Measurements from ENCODE around the gene SPINK4. TPM values are rescaled to one million over a fixed set of nuclear protein-coding genes. Genes with fewer than 3 reads are reported as not detected.

SPINK4 gene
- total RNA-seq, 1 experiment from 2014 or later: not detected

DNA sequence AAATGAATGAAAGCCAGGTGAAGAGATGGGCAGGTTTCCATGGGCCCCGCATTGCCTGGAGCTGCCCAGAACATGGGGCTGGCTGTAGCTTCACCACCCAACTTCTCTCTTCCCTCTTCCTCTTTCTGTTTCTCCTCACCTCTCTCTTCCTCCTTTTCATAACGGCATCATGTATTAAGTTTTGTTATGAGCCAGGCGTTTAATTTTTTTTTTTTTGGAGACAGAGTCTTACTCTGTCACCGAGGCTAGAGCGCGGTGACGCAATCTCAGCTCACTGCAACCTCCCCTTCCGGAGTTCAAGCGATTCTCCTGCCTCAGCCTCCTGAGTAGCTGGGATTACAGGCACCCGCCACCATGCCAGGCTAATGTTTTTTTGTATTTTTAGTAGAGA is 13.0 kb upstream of the SPINK4 start (continued):
- TF ChIP-seq, protein P1, sequence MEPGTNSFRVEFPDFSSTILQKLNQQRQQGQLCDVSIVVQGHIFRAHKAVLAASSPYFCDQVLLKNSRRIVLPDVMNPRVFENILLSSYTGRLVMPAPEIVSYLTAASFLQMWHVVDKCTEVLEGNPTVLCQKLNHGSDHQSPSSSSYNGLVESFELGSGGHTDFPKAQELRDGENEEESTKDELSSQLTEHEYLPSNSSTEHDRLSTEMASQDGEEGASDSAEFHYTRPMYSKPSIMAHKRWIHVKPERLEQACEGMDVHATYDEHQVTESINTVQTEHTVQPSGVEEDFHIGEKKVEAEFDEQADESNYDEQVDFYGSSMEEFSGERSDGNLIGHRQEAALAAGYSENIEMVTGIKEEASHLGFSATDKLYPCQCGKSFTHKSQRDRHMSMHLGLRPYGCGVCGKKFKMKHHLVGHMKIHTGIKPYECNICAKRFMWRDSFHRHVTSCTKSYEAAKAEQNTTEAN (CRISPR knock-in tag; IDR thresholded peaks at IDR 0.05): no peak

DNA sequence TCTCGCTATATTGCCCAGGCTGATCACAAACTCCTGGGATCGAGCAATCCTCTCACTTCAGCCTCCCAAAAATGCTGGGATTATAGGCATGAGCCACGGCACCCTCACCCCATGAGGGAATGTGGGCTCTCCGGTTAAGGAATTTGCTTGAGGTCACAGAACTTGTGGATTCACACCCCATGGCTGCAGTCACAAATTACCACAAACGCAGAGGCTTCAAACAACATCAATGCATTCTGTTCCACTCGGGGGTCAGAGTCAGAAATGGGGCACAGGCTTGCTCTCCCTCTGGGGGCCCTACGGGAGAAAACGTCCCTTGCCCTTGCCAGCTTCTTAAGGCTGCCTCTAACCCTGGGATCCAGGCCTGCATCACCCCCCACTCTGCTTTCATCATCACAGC is 12.2 kb upstream of the SPINK4 start:
- no peak overlapping the region for H3K4me3 Mint-ChIP-seq
- TF ChIP-seq SOX15 (CRISPR knock-in tag; IDR thresholded peaks at IDR 0.05): no peak
- TF ChIP-seq ZNF219 (CRISPR knock-in tag; IDR thresholded peaks at IDR 0.05; ENCODE audit: borderline replicate concordance): no peak
- no peak for TF ChIP-seq RELA (CRISPR knock-in tag; IDR thresholded peaks at IDR 0.05; ENCODE audit: borderline replicate concordance)
- no peak for TF ChIP-seq HMGA2 (CRISPR knock-in tag; IDR thresholded peaks at IDR 0.05)
- TF ChIP-seq FOXJ3 (CRISPR knock-in tag; IDR thresholded peaks at IDR 0.05; ENCODE audit: borderline replicate concordance): no peak
- TF ChIP-seq GABPB1 (CRISPR knock-in tag; IDR thresholded peaks at IDR 0.05): no peak
- TF ChIP-seq, protein P2, sequence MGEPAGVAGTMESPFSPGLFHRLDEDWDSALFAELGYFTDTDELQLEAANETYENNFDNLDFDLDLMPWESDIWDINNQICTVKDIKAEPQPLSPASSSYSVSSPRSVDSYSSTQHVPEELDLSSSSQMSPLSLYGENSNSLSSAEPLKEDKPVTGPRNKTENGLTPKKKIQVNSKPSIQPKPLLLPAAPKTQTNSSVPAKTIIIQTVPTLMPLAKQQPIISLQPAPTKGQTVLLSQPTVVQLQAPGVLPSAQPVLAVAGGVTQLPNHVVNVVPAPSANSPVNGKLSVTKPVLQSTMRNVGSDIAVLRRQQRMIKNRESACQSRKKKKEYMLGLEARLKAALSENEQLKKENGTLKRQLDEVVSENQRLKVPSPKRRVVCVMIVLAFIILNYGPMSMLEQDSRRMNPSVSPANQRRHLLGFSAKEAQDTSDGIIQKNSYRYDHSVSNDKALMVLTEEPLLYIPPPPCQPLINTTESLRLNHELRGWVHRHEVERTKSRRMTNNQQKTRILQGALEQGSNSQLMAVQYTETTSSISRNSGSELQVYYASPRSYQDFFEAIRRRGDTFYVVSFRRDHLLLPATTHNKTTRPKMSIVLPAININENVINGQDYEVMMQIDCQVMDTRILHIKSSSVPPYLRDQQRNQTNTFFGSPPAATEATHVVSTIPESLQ (CRISPR knock-in tag; IDR thresholded peaks at IDR 0.05): no peak
- TF ChIP-seq CREM (CRISPR knock-in tag; IDR thresholded peaks at IDR 0.05): no peak
- no peak for TF ChIP-seq NR2C2 (CRISPR knock-in tag; IDR thresholded peaks at IDR 0.05)
- no peak for TF ChIP-seq ATF1 (CRISPR knock-in tag; IDR thresholded peaks at IDR 0.05)
- no peak for TF ChIP-seq ETV6 (CRISPR knock-in tag; IDR thresholded peaks at IDR 0.05)
- H3K9me3 Mint-ChIP-seq: no peaks in the 10 kb centered on the region
- no peak for DNase-seq (ENCODE audit: low spot score)
- peaks cover 4% of the 10 kb centered on the region; the same call in 1 of the 2 replicates for H3K27me3 Mint-ChIP-seq (ENCODE audit: low read depth)
- ATAC-seq: no peak
- no peak overlapping the region for H3K27ac Mint-ChIP-seq
- ChIA-PET POLR2A (no interaction called here), CTCF (interaction anchor here (0.6 to 1.8 kb wide), 2 partner anchors 99 to 225 kb away, joined by 3 to 4 read pairs; no protein-coding TSS in a partner anchor)
- no peaks in the 10 kb centered on the region for H3K4me1 Mint-ChIP-seq
- H3K36me3 Mint-ChIP-seq: no peaks in the 10 kb centered on the region

DNA sequence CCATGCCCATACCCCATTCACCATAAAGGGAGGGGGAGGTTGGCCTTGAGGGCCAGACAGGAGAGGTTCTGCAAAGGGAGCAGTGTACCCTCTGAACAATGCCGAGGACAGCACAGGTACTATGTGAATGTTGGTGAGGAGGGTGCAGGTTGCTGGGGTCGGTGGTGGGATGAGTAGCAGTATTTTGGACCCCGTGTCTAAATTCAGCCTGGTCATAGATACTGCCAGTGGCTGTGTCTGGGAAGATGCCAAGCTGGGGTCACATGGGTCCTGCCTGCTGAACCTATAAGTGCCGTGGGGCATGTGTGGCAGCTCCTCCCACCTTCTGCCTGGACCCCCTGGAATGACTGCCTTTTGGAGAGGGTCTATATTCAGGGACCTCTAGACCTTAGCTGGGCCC is 11.4 kb upstream of the SPINK4 start:
- ChIA-PET POLR2A (no interaction called here), CTCF (interaction anchor here (1.8 kb wide), 1 partner anchor 224 kb away, joined by 4 read pairs; no protein-coding TSS in a partner anchor)
- no peak overlapping the region for H3K4me3 Mint-ChIP-seq
- DNase-seq (ENCODE audit: low spot score): no peak
- TF ChIP-seq GRHL2 (CRISPR knock-in tag; IDR thresholded peaks at IDR 0.05; ENCODE audit: insufficient replicate concordance, severe bottlenecking): no peak
- TF ChIP-seq TP53 (CRISPR knock-in tag; IDR thresholded peaks at IDR 0.05): no peak
- no peak for TF ChIP-seq CREB1 (CRISPR knock-in tag; IDR thresholded peaks at IDR 0.05)
- TF ChIP-seq NR2C2 (CRISPR knock-in tag; IDR thresholded peaks at IDR 0.05): no peak
- no peak for TF ChIP-seq RELA (CRISPR knock-in tag; IDR thresholded peaks at IDR 0.05; ENCODE audit: borderline replicate concordance)
- H3K9me3 Mint-ChIP-seq: no peaks in the 10 kb centered on the region
- no peaks in the 10 kb centered on the region for H3K36me3 Mint-ChIP-seq
- H3K27ac Mint-ChIP-seq: no peak overlapping the region
- H3K4me1 Mint-ChIP-seq: no peaks in the 10 kb centered on the region
- H3K27me3 Mint-ChIP-seq (ENCODE audit: low read depth): peaks cover 13% of the 10 kb centered on the region
- no peak for ATAC-seq

DNA sequence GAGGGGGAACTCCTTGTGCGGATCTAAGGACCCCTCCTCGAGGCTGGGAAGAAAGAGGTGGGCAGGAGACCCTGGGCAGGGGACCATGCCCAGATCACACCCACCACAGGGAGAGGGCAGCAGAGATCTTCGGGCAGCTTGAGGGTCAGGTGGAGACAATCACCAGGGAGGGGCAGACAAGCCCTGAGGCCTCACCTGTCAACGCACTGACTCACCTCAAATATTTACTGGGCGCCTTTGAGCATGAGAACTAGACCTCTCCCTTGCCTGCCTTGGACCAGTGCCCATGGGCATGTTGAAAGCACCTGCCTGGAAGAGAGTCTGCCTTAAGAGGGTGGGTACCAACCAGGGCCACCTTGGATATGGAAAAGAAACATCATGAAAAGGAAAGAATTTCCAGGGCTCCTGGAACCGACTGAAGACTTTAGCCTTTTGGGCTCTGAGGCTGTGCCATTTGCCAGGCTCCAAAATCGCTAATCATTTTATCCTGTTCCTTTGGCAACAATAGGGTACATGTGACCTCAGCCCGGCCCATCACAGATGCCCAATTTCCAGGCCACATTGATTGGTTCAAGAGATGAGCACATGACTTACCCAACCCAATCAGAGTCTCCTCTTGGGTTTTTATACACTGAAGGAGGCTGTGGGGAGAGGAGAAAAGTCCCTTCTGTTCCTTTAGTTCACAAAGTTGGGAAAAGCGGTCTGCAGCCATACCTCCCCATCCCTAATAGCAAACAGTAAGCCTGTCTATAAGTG is 10.4 kb upstream of the SPINK4 start:
- peak; percentile 77 for ATAC-seq
- TF ChIP-seq, protein P3, sequence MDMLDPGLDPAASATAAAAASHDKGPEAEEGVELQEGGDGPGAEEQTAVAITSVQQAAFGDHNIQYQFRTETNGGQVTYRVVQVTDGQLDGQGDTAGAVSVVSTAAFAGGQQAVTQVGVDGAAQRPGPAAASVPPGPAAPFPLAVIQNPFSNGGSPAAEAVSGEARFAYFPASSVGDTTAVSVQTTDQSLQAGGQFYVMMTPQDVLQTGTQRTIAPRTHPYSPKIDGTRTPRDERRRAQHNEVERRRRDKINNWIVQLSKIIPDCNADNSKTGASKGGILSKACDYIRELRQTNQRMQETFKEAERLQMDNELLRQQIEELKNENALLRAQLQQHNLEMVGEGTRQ (CRISPR knock-in tag; IDR thresholded peaks at IDR 0.05): 0 out of 2 replicates have a peak, but pooled peaks have one; percentile 37
- TF ChIP-seq, protein P4, sequence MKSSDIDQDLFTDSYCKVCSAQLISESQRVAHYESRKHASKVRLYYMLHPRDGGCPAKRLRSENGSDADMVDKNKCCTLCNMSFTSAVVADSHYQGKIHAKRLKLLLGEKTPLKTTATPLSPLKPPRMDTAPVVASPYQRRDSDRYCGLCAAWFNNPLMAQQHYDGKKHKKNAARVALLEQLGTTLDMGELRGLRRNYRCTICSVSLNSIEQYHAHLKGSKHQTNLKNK (CRISPR knock-in tag; IDR thresholded peaks at IDR 0.05): no peak
- TF ChIP-seq NFYB (CRISPR knock-in tag; conservative IDR thresholded peaks at IDR 0.05; ENCODE audit: low read depth): peak; percentile 49
- TF ChIP-seq ZNF396 (CRISPR knock-in tag; IDR thresholded peaks at IDR 0.05; ENCODE audit: borderline replicate concordance): no peak
- TF ChIP-seq ATF1 (CRISPR knock-in tag; IDR thresholded peaks at IDR 0.05): no peak
- TF ChIP-seq ZNF416 (CRISPR knock-in tag; IDR thresholded peaks at IDR 0.05): no peak
- TF ChIP-seq NR3C1 (CRISPR knock-in tag; conservative IDR thresholded peaks at IDR 0.05; ENCODE audit: low read depth): no peak
- TF ChIP-seq, protein P5, sequence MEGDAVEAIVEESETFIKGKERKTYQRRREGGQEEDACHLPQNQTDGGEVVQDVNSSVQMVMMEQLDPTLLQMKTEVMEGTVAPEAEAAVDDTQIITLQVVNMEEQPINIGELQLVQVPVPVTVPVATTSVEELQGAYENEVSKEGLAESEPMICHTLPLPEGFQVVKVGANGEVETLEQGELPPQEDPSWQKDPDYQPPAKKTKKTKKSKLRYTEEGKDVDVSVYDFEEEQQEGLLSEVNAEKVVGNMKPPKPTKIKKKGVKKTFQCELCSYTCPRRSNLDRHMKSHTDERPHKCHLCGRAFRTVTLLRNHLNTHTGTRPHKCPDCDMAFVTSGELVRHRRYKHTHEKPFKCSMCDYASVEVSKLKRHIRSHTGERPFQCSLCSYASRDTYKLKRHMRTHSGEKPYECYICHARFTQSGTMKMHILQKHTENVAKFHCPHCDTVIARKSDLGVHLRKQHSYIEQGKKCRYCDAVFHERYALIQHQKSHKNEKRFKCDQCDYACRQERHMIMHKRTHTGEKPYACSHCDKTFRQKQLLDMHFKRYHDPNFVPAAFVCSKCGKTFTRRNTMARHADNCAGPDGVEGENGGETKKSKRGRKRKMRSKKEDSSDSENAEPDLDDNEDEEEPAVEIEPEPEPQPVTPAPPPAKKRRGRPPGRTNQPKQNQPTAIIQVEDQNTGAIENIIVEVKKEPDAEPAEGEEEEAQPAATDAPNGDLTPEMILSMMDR (IDR thresholded peaks at IDR 0.05): no peak
- H3K36me3 Mint-ChIP-seq: no peaks in the 10 kb centered on the region
- peaks cover 15% of the 10 kb centered on the region for H3K27me3 Mint-ChIP-seq (ENCODE audit: low read depth)
- ChIA-PET CTCF (no interaction called here), POLR2A (no interaction called here)
- no peak overlapping the region for H3K4me3 Mint-ChIP-seq
- no peaks in the 10 kb centered on the region for H3K9me3 Mint-ChIP-seq
- no peaks in the 10 kb centered on the region for H3K4me1 Mint-ChIP-seq
- no peak overlapping the region for H3K27ac Mint-ChIP-seq
- peak; percentile 26 for DNase-seq (ENCODE audit: low spot score)
